ENCODE measurements around the gene NTRK3. TPM values are rescaled to one million over a fixed set of nuclear protein-coding genes. Genes with fewer than 3 reads are reported as not detected.
A peak's percentile ranks its signal among the peaks of the same experiment; 100 is the strongest.

NTRK3 gene
- total and polyA plus RNA-seq, 2 of the 13 experiments (the other 11 are each of a cell fraction or from before 2014, with no cell fraction given): not detected

GRCh38 chr15:88132499-88132898 is 124.0 kb downstream of the NTRK3 start (continued):
- TF ChIP-seq REST (IDR thresholded peaks at IDR 0.05; ENCODE audit: borderline replicate concordance in 1 of 2, low read depth in 1 of 2, low read length in 2 of 2): no peak

GRCh38 chr15:88131937-88132336 is 124.6 kb downstream of the NTRK3 start:
- no peak for FAIRE-seq
- no peak for TF ChIP-seq SCMH1 (CRISPR knock-in tag; IDR thresholded peaks at IDR 0.05; ENCODE audit: borderline replicate concordance)
- peak; percentile 86 for TF ChIP-seq CREB1 (IDR thresholded peaks at IDR 0.05)
- no peak for TF ChIP-seq CREB1 (CRISPR knock-in tag; IDR thresholded peaks at IDR 0.05)
- H3K4me3 ChIP-seq (replicated peaks in 1 of 3; ENCODE audit: insufficient read depth in 1 of 3, low read depth in 2 of 3, low read length in 3 of 3): no peak overlapping the region
- no peak overlapping the region for H3K4me2 ChIP-seq (ENCODE audit: low read depth, low read length)
- no peak overlapping the region for H3K9ac ChIP-seq (ENCODE audit: insufficient read depth, low read depth, low read length)
- H4K20me1 ChIP-seq (ENCODE audit: insufficient read depth, low read length): no peaks in the 10 kb centered on the region
- in situ Hi-C loops (cut with HindIII; ENCODE audit: extremely low pct_ligation_motif_present, low pct_unique_long_range_greater_than_20kb): no loop called here
- H3K79me2 ChIP-seq (ENCODE audit: insufficient read depth, low read length): no peaks in the 10 kb centered on the region
- H3K27me3 ChIP-seq (ENCODE audit: control insufficient read depth in 1 of 2, insufficient read depth in 2 of 2, low read length in 2 of 2): no peaks in the 10 kb centered on the region
- no peak overlapping the region for H3K27ac ChIP-seq (ENCODE audit: extremely low read length, insufficient read depth, low read length)
- intact Hi-C loops (cut with micrococcal nuclease; ENCODE audit: unreplicated experiment): no loop called here
- 0% methylated on average over 3 of the region's 4 CpGs for WGBS (ENCODE audit: low lambda C conversion rate)
- no peaks in the 10 kb centered on the region for H3K4me1 ChIP-seq (ENCODE audit: insufficient read depth, low read length)
- DNase-seq (ENCODE audit: low spot score): no peak
- no peak for ATAC-seq
- no peak overlapping the region for H2AFZ ChIP-seq (ENCODE audit: low read length)
- ChIA-PET CTCF (ENCODE audit: low intra/inter-chr PET ratio, low total read pairs) (no interaction called here), POLR2A (no interaction called here)
- no peaks in the 10 kb centered on the region for H3K9me3 ChIP-seq (ENCODE audit: low read length)
- BruUV-seq (replicated peaks): no TSS peak
- no peaks in the 10 kb centered on the region for H3K36me3 ChIP-seq (replicated peaks in 1 of 2; ENCODE audit: control insufficient read depth in 1 of 2, insufficient read depth in 2 of 2, low read length in 2 of 2)
